K562 (cell line): ENCODE measurements around the gene CHIC2. TPM values are rescaled to one million over a fixed set of nuclear protein-coding genes. Genes with fewer than 3 reads are reported as not detected.
"Not testable (repeated sequence)": the region's sequence is repeated elsewhere in the genome, so short reads cannot be mapped to it uniquely, and the experiment has no call there.

Source experiments
- ATAC-seq: fragments of 200-7000 bp; cut with Tn5 transposase; 3 replicates; pipeline ENCODE4 v1.9.1; 2020; ENCODE audit warnings: moderate library complexity
- BruUV-seq: library from RNA; stranded (reverse); fragments of 400-500 nt; replicated peaks from 2 replicates; lab custom pipeline; 2021; lab: Mats Ljungman, UMichigan
- CTCF ChIA-PET: fragments of 300-600 bp; formaldehyde crosslinking; extraction: SDS; loops from one replicate; lab custom pipeline; 2021; ENCODE audit warnings: low intra/inter-chr PET ratio; lab: Yijun Ruan, JAX
- POLR2A ChIA-PET: fragments of 300-600, 350-650 bp; sonication (Branson Sonifier 250); formaldehyde crosslinking; extraction: SDS; loops from one replicate; lab custom pipeline; 2021; ENCODE audit warnings: antibody characterized with exemption, inconsistent platforms; lab: Yijun Ruan, JAX
- DNase-seq, 4 experiments: peaks; one replicate each; pipeline versions ENCODE4 v3.0.0 to v3.0.0-alpha.2; 2011 to 2018; ENCODE audit warnings: low spot score in 3 of 4, mixed read lengths in 3 of 4; ENCODE audit errors: extremely low read depth in 1 of 4
- FAIRE-seq: peaks from 2 replicates; lab custom pipeline; 2011; peaks lifted over from hg19 to GRCh38; lab: Jason Lieb, UNC
- H2AFZ ChIP-seq: 2 replicates; pipeline ENCODE4 v1.6.0; 2011; ENCODE audit warnings: low read depth, low read length, control low read depth, inconsistent platforms
- H3K27ac ChIP-seq: fragments of 200-600 bp; 3 replicates; pipeline ENCODE4 v1.8.0; 2011; ENCODE audit warnings: low read depth, mild to moderate bottlenecking, control low read depth, inconsistent platforms, low read length, moderate library complexity, mixed read lengths; ENCODE audit errors: extremely low read depth
- H3K27me3 ChIP-seq, 2 experiments: fragments of 300-600 bp in 1 of 2; 2 replicates in 1 of 2; 3 replicates in 1 of 2; pipeline versions ENCODE4 v1.6.0 to v1.8.0; 2011; ENCODE audit warnings: inconsistent platforms in 2 of 2, low read length in 2 of 2, mild to moderate bottlenecking in 1 of 2, mixed read lengths in 1 of 2, moderate library complexity in 1 of 2; ENCODE audit not compliant: control insufficient read depth in 2 of 2, insufficient read depth in 2 of 2
- H3K36me3 ChIP-seq: fragments of 300-600 bp; 3 replicates; pipeline ENCODE4 v1.8.0; 2011; ENCODE audit warnings: mild to moderate bottlenecking, low read length, inconsistent platforms; ENCODE audit not compliant: control insufficient read depth, insufficient read depth
- H3K4me1 ChIP-seq, 2 experiments: fragments of 200-600 bp in 1 of 2; replicated peaks in 1 of 2; 2 replicates in 1 of 2; 3 replicates in 1 of 2; pipeline versions ENCODE4 v1.5.1 to v1.8.0; 2011; ENCODE audit warnings: inconsistent platforms in 2 of 2, low read length in 2 of 2, mild to moderate bottlenecking in 1 of 2, mixed read lengths in 1 of 2, moderate library complexity in 1 of 2; ENCODE audit not compliant: control insufficient read depth in 2 of 2, insufficient read depth in 2 of 2
- H3K4me2 ChIP-seq: 2 replicates; pipeline ENCODE4 v1.6.1; 2011; ENCODE audit warnings: low read length, control low read depth, inconsistent platforms, mixed read lengths; ENCODE audit not compliant: insufficient read depth
- H3K4me3 ChIP-seq: fragments of 200-600 bp; sonication (generic), shearing (Covaris generic); 2 replicates; pipeline ENCODE4 v1.5.1; 2016; ENCODE audit warnings: control low read depth, inconsistent platforms
- H3K79me2 ChIP-seq: fragments of 200-600 bp; 3 replicates; pipeline ENCODE4 v1.8.0; 2011; ENCODE audit warnings: low read length, inconsistent platforms; ENCODE audit not compliant: control insufficient read depth, insufficient read depth
- H3K9ac ChIP-seq, 2 experiments: 2 replicates each; pipeline versions ENCODE4 v1.6.0 to v1.6.1; 2011; ENCODE audit warnings: low read depth in 2 of 2, low read length in 2 of 2, control low read depth in 1 of 2, inconsistent platforms in 1 of 2, mild to moderate bottlenecking in 1 of 2, mixed read lengths in 1 of 2; ENCODE audit not compliant: insufficient read depth in 1 of 2
- H3K9me1 ChIP-seq: one replicate; pipeline ENCODE4 v1.6.0; 2011; ENCODE audit warnings: inconsistent platforms, mild to moderate bottlenecking, low read length, moderate library complexity; ENCODE audit not compliant: control insufficient read depth, insufficient read depth
- H3K9me3 ChIP-seq: replicated peaks from 2 replicates; pipeline ENCODE4 v1.5.1; 2011; ENCODE audit warnings: low read depth, low read length, inconsistent platforms; ENCODE audit not compliant: control insufficient read depth, insufficient read depth
- H4K20me1 ChIP-seq: replicated peaks from 2 replicates; pipeline ENCODE4 v1.6.1; 2011; ENCODE audit warnings: low read length, inconsistent platforms, mixed read lengths; ENCODE audit not compliant: control insufficient read depth, insufficient read depth
- BRD4 ChIP-seq: fragments of 200-600 bp; sonication (generic); IDR thresholded peaks from 2 replicates; pipeline ENCODE4 v1.6.1; 2017; ENCODE audit warnings: inconsistent platforms
- CHAMP1 ChIP-seq: fragments of 450-650 bp; IDR thresholded peaks from 2 replicates; pipeline ENCODE4 v1.6.1; 2016; ENCODE audit warnings: mild to moderate bottlenecking
- CHD4 ChIP-seq: fragments of 200-600 bp; sonication (generic); IDR thresholded peaks from 3 replicates; pipeline ENCODE4 v1.6.1; 2012; ENCODE audit warnings: low read depth, mild to moderate bottlenecking, mixed read lengths, low read length, inconsistent platforms; ENCODE audit not compliant: insufficient read depth, insufficient replicate concordance, poor library complexity, severe bottlenecking
- NFATC3 ChIP-seq: fragments of 450-650 bp; IDR thresholded peaks from 2 replicates; pipeline ENCODE4 v1.6.1; 2017; ENCODE audit warnings: mild to moderate bottlenecking
- RBM25 ChIP-seq: fragments of 200-400 bp; formaldehyde crosslinking; IDR thresholded peaks from 2 replicates; pipeline ENCODE4 v1.6.1; 2018; ENCODE audit warnings: low read length, low read depth, moderate library complexity; ENCODE audit not compliant: severe bottlenecking
- SMC3 ChIP-seq: conservative IDR thresholded peaks from 2 replicates; pipeline ENCODE4 v1.6.1; 2011; ENCODE audit warnings: low read depth, low read length, improper control_type of control experiment; ENCODE audit not compliant: insufficient read depth
- TFE3 ChIP-seq: fragments of 450-650 bp; formaldehyde crosslinking; IDR thresholded peaks from 2 replicates; pipeline ENCODE4 v1.4.0; 2020; ENCODE audit warnings: mild to moderate bottlenecking, mixed read lengths
- ZNF3 ChIP-seq: fragments of 250-450 bp; sonication (Bioruptor Pico); IDR thresholded peaks from 2 replicates; pipeline ENCODE4 v1.5.0; 2021; ENCODE audit warnings: mild to moderate bottlenecking, moderate library complexity
- WGBS: fragments of 100-300 bp; shearing (Covaris generic); methylation state at CpG from one replicate; pipeline ENCODE4 v1.1.6; 2016; ENCODE audit warnings: low coverage, mixed read lengths; ENCODE audit not compliant: insufficient coverage; ENCODE audit errors: missing lambda C conversion rate; 5-methylcytosine and 5-hydroxymethylcytosine counted together
- in situ Hi-C: fragments of 300-500 bp; cut with MboI; formaldehyde crosslinking; loops from 4 replicates; pipeline ENCODE4 v1.15.0; 2018; ENCODE audit warnings: inconsistent platforms, mixed read lengths
- intact Hi-C: fragments of 100-400 bp; cut with micrococcal nuclease; formaldehyde crosslinking; loops from 2 replicates; pipeline ENCODE4 v1.14.2; 2022
- polyA plus RNA-seq, 8 experiments: library from polyadenylated mRNA; depleted of rRNA in 4 of 8; stranded (reverse) in 5 of 8; unstranded in 3 of 8; fragments of >200 nt; fragmentation: Nextera tagmentation in 2 of 8; fragmentation: Illumina TruSeq in 1 of 8; extraction: Ambion mirVana in 2 of 8; extraction: Trizol in 1 of 8; gene quantifications; 2 replicates each; pipeline versions ENCODE4 v1.2.1 to v1.2.3, GENCODE V29; 2011 to 2014; ENCODE audit warnings: inconsistent platforms in 1 of 8, missing spikeins in 1 of 8
- total RNA-seq, 7 experiments: library from RNA; depleted of rRNA in 6 of 7; stranded (reverse); fragments of >200 nt in 6 of 7; fragmentation: Illumina TruSeq in 2 of 7; extraction: Trizol in 2 of 7; gene quantifications; 2 replicates each; pipeline versions ENCODE4 v1.2.1 to v1.2.3, GENCODE V29; 2011 to 2021; ENCODE audit warnings: low replicate concordance in 1 of 7

CHIC2 gene
- total and polyA plus RNA-seq, 9 of the 15 experiments (the other 6 are each of a cell fraction or from before 2014, with no cell fraction given): 0.89 to 25.1 (median 12.1) TPM

- DNase-seq (no peak), FAIRE-seq (no peak), ATAC-seq (no peak)
- Histone ChIP-seq H3K9ac (no peak overlapping the region), H3K27me3 (no peaks in the 10 kb centered on the region), H3K27ac (no peak overlapping the region), H3K36me3 (no peaks in the 10 kb centered on the region), H3K4me3 (no peak overlapping the region), H4K20me1 (no peaks in the 10 kb centered on the region), H3K9me3 (no peaks in the 10 kb centered on the region; the same call in 1 of the 2 replicates), H3K79me2 (no peaks in the 10 kb centered on the region), H3K4me2 (no peak overlapping the region), H3K9me1 (no peaks in the 10 kb centered on the region), H3K4me1 (no peaks in the 10 kb centered on the region), H2AFZ (no peak overlapping the region)
- in situ Hi-C loops: no loop called here
- 85% methylated on average over 7 of the region's 7 CpGs for WGBS
- intact Hi-C loops: no loop called here
- POLR2A ChIA-PET: no interaction called here
- TF ChIP-seq TFE3 (no peak), BRD4 (no peak), CHAMP1 (no peak), ZNF3 (no peak), NFATC3 (no peak), RBM25 (no peak), SMC3 (no peak), CHD4 (no peak)
- no TSS peak for BruUV-seq
- CTCF ChIA-PET: no interaction called here
Measured at GRCh38 chr4:54025582-54025981, 38.8 kb downstream of the CHIC2 start.

- H3K9me1 ChIP-seq, FAIRE-seq, H3K4me2 ChIP-seq, H3K4me3 ChIP-seq, H3K9me3 ChIP-seq, H3K27me3 ChIP-seq, in situ Hi-C loops, POLR2A ChIA-PET, BruUV-seq, intact Hi-C loops, ATAC-seq, H3K9ac ChIP-seq, H3K79me2 ChIP-seq, CTCF ChIA-PET, H2AFZ ChIP-seq, H4K20me1 ChIP-seq, H3K27ac ChIP-seq, H3K36me3 ChIP-seq, DNase-seq, H3K4me1 ChIP-seq: not testable (repeated sequence)
- 94% methylated on average over 8 of the region's 8 CpGs for WGBS
Measured at GRCh38 chr4:54023019-54023418, 41.4 kb downstream of the CHIC2 start.
